ENCODE results near the gene HLA-DRB1.

GRCh38 chr6:32614366-32615081 is 24.9 kb upstream of the HLA-DRB1 start:
- TF ChIP-seq, protein P1, sequence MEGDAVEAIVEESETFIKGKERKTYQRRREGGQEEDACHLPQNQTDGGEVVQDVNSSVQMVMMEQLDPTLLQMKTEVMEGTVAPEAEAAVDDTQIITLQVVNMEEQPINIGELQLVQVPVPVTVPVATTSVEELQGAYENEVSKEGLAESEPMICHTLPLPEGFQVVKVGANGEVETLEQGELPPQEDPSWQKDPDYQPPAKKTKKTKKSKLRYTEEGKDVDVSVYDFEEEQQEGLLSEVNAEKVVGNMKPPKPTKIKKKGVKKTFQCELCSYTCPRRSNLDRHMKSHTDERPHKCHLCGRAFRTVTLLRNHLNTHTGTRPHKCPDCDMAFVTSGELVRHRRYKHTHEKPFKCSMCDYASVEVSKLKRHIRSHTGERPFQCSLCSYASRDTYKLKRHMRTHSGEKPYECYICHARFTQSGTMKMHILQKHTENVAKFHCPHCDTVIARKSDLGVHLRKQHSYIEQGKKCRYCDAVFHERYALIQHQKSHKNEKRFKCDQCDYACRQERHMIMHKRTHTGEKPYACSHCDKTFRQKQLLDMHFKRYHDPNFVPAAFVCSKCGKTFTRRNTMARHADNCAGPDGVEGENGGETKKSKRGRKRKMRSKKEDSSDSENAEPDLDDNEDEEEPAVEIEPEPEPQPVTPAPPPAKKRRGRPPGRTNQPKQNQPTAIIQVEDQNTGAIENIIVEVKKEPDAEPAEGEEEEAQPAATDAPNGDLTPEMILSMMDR (IDR thresholded peaks at IDR 0.05; ENCODE audit: extremely low read depth in 1 of 2, insufficient read depth in 1 of 2, low read depth in 1 of 2, low read length in 2 of 2), result no peak
- TF ChIP-seq EZH2 (IDR thresholded peaks at IDR 0.05; ENCODE audit: borderline replicate concordance, low read depth, low read length, severe bottlenecking) (no peak), POLR2A (IDR thresholded peaks at IDR 0.05; ENCODE audit: low read depth, low read length) (no peak), POLR2AphosphoS5 (IDR thresholded peaks at IDR 0.05; ENCODE audit: insufficient read depth, low read depth, low read length) (no peak), JUN (IDR thresholded peaks at IDR 0.05; ENCODE audit: borderline replicate concordance, insufficient read depth, insufficient read length, low read depth) (no peak), GATA2 (IDR thresholded peaks at IDR 0.05; ENCODE audit: insufficient read depth, insufficient read length, low read depth, low read length) (no peak), MYC (IDR thresholded peaks at IDR 0.05; ENCODE audit: low read depth, low read length) (no peak), MAX (IDR thresholded peaks at IDR 0.05; ENCODE audit: insufficient read depth, insufficient read length) (no peak), FOS (IDR thresholded peaks at IDR 0.05; ENCODE audit: borderline replicate concordance, insufficient read depth, low read length) (no peak)
